PC-3 (cell line): Measurements from ENCODE around the gene RAP1GAP. TPM values are rescaled to one million over a fixed set of nuclear protein-coding genes. Genes with fewer than 3 reads are reported as not detected.
"Not testable (repeated sequence)": the region's sequence is repeated elsewhere in the genome, so short reads cannot be mapped to it uniquely, and the experiment has no call there.

Experiments
- ATAC-seq: fragments of 200-7000 bp; cut with Tn5 transposase; 2 replicates; pipeline ENCODE4 v1.9.1; 2020; ENCODE audit warnings: mild to moderate bottlenecking, moderate library complexity
- BruUV-seq: library from RNA; stranded (reverse); fragments of 400-500 nt; replicated peaks from 2 replicates; lab custom pipeline; 2021; lab: Mats Ljungman, UMichigan
- CTCF ChIA-PET: fragments of 300-600 bp; sonication (Branson Sonifier 250); formaldehyde crosslinking; loops from one replicate; lab custom pipeline; 2022; ENCODE audit warnings: antibody characterized with exemption; lab: Charles Lee
- POLR2A ChIA-PET: fragments of 300-600 bp; sonication (Branson Sonifier 250); formaldehyde crosslinking; loops from one replicate; lab custom pipeline; 2022; ENCODE audit warnings: antibody characterized with exemption; ENCODE audit not compliant: unreplicated experiment; lab: Charles Lee
- DNase-seq: peaks from one replicate; pipeline ENCODE4 v3.0.0-alpha.2; 2015
- H2AFZ ChIP-seq: fragments of 300-600 bp; sonication (generic); 2 replicates; pipeline ENCODE4 v1.6.0; 2016; ENCODE audit warnings: antibody characterized with exemption, low read length
- H3F3A ChIP-seq: fragments of 300-600 bp; sonication (generic); one replicate; pipeline ENCODE4 v1.6.0; 2017; ENCODE audit warnings: antibody characterized with exemption, low read length, control low read depth, mild to moderate bottlenecking; ENCODE audit not compliant: unreplicated experiment
- H3K27ac ChIP-seq: fragments of 300-600 bp; sonication (generic); 2 replicates; pipeline ENCODE4 v1.5.1; 2016; ENCODE audit warnings: mild to moderate bottlenecking, low read length
- H3K27me3 ChIP-seq: fragments of 300-600 bp; sonication (generic); 2 replicates; pipeline ENCODE4 v1.6.1; 2016; ENCODE audit warnings: low read length, mixed read lengths
- H3K36me3 ChIP-seq: fragments of 300-600 bp; sonication (generic); 2 replicates; pipeline ENCODE4 v1.6.1; 2016; ENCODE audit warnings: low read depth, mixed run types, low read length, mixed read lengths
- H3K4me1 ChIP-seq: fragments of 300-600 bp; sonication (generic); 2 replicates; pipeline ENCODE4 v1.5.1; 2016; ENCODE audit warnings: low read length; ENCODE audit not compliant: insufficient read depth
- H3K4me2 ChIP-seq: fragments of 300-600 bp; sonication (generic); 2 replicates; pipeline ENCODE4 v1.6.0; 2016; ENCODE audit warnings: low read length
- H3K4me3 ChIP-seq: fragments of 300-600 bp; sonication (generic); 2 replicates; pipeline ENCODE4 v1.5.1; 2016; ENCODE audit warnings: mild to moderate bottlenecking, low read length, mixed read lengths
- H3K79me2 ChIP-seq: fragments of 300-600 bp; sonication (generic); 2 replicates; pipeline ENCODE4 v1.6.1; 2017; ENCODE audit warnings: low read length, mixed read lengths
- H3K9ac ChIP-seq: fragments of 300-600 bp; sonication (generic); 2 replicates; pipeline ENCODE4 v1.6.0; 2016; ENCODE audit warnings: mild to moderate bottlenecking, low read length
- H3K9me2 ChIP-seq: fragments of 300-600 bp; sonication (generic); replicated peaks from 2 replicates; pipeline ENCODE4 v1.6.1; 2016; ENCODE audit warnings: mixed run types, low read length, mixed read lengths
- H3K9me3 ChIP-seq: fragments of 300-600 bp; sonication (generic); 2 replicates; pipeline ENCODE4 v1.6.1; 2016; ENCODE audit warnings: low read length, mixed read lengths
- H4K20me1 ChIP-seq: fragments of 300-600 bp; sonication (generic); 2 replicates; pipeline ENCODE4 v1.6.1; 2016; ENCODE audit warnings: low read length, mixed read lengths
- EZH2 ChIP-seq: fragments of 300-600 bp; sonication (generic); IDR thresholded peaks from one replicate; pipeline ENCODE4 v1.6.1; 2017; ENCODE audit warnings: antibody characterized with exemption, mild to moderate bottlenecking, low read length; ENCODE audit not compliant: unreplicated experiment
- EZH2phosphoT487 ChIP-seq: fragments of 300-600 bp; sonication (generic); IDR thresholded peaks from 2 replicates; pipeline ENCODE4 v1.6.1; 2018; ENCODE audit warnings: mild to moderate bottlenecking, antibody characterized with exemption, low read length, borderline replicate concordance
- intact Hi-C: fragments of 100-400 bp; cut with micrococcal nuclease; formaldehyde crosslinking; loops from 2 replicates; pipeline ENCODE4 v1.9.0; 2023
- total RNA-seq: library from RNA; depleted of rRNA; stranded (reverse); fragments of >200 nt; gene quantifications from 2 replicates; pipeline ENCODE4 v1.2.3, GENCODE V29; 2014
- TF ChIP-seq, protein P1 (sequence below): fragments of 300-600 bp; sonication (generic); conservative IDR thresholded peaks from 2 replicates; pipeline ENCODE4 v1.5.1; 2017; ENCODE audit warnings: antibody characterized with exemption, low read depth, mild to moderate bottlenecking, low read length

Gene RAP1GAP
- total RNA-seq, 1 experiment from 2014 or later: 12.1 TPM

DNA sequence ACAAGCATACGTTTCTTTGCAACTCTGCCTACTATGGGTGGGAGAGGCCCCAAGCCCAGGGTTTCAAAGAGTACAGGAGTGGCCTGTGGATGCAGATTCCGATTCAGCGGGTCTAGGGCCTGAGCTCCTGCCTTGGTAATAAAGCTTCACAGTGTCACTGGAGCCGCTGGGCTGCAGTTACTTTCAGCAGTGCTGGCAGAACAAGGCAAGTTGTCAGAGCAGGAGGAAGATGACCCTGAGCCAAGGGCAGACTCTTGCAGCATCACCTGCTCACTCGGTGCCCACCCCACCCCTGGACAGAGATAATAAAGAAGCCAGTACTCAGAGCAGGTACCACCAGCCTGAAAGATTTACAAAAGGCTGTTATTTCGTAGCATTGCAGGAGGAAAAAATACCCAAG is 8.0 kb upstream of the RAP1GAP start:
- no peak overlapping the region for H2AFZ ChIP-seq
- no peak for DNase-seq
- H3K9me3 ChIP-seq: no peaks in the 10 kb centered on the region
- H3K4me3 ChIP-seq: no peak overlapping the region
- no peak for TF ChIP-seq EZH2phosphoT487
- TF ChIP-seq, protein P1, sequence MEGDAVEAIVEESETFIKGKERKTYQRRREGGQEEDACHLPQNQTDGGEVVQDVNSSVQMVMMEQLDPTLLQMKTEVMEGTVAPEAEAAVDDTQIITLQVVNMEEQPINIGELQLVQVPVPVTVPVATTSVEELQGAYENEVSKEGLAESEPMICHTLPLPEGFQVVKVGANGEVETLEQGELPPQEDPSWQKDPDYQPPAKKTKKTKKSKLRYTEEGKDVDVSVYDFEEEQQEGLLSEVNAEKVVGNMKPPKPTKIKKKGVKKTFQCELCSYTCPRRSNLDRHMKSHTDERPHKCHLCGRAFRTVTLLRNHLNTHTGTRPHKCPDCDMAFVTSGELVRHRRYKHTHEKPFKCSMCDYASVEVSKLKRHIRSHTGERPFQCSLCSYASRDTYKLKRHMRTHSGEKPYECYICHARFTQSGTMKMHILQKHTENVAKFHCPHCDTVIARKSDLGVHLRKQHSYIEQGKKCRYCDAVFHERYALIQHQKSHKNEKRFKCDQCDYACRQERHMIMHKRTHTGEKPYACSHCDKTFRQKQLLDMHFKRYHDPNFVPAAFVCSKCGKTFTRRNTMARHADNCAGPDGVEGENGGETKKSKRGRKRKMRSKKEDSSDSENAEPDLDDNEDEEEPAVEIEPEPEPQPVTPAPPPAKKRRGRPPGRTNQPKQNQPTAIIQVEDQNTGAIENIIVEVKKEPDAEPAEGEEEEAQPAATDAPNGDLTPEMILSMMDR: no peak
- no peak for TF ChIP-seq EZH2
- H3F3A ChIP-seq: no peaks in the 10 kb centered on the region
- peak overlapping the region; percentile 56; the same call in 1 of the 2 replicates for H3K4me2 ChIP-seq
- ATAC-seq: no peak
- ChIA-PET CTCF (no interaction called here), POLR2A (no interaction called here)
- BruUV-seq: no TSS peak
- no peaks in the 10 kb centered on the region for H4K20me1 ChIP-seq
- intact Hi-C loops: no loop called here
- peaks cover 3% of the 10 kb centered on the region; the same call in 1 of the 2 replicates for H3K36me3 ChIP-seq
- H3K4me1 ChIP-seq: peaks cover 23% of the 10 kb centered on the region
- H3K9me2 ChIP-seq: no peaks in the 10 kb centered on the region
- no peaks in the 10 kb centered on the region for H3K27me3 ChIP-seq
- H3K79me2 ChIP-seq: no peaks in the 10 kb centered on the region
- no peak overlapping the region for H3K27ac ChIP-seq
- no peak overlapping the region for H3K9ac ChIP-seq

DNA sequence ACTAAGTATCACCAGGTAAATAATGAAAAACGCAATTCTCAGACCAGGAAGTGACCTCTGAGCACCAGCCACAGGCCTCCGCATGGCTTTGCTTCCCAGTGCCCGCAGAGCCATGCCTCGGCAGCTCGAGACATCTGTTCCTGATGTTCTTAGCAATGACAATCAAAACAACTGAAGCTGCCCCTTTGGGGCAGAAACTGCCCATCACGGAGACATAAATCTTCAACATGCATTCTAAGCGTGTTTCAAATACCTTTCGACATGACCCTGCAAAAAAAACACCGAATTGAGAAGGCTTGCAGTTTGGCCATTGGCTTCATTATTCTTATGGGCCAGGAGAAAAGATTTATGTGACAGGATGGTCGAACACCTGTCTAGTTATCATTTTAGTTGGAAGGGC is 5.8 kb upstream of the RAP1GAP start:
- POLR2A ChIA-PET: no interaction called here
- intact Hi-C loops: no loop called here
- no peak for DNase-seq

DNA sequence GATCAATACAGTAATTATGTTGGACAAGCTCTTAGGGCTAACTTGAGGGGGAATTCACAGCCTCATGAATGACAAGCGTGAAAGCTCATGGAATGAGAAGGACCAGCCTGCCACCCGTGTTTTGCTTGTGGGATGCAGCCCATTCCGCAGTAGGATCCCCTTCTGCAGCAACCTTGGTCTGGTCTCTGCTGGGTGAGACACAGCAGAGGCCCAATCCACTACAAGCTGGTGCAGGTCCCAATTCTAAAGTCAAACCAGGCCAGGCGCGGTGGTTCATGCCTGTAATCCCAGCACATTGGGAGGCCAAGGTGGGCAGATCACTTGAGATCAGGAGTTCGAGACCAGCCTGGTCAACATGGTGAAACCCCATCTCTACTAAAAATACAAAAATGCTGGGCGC is 4.7 kb upstream of the RAP1GAP start:
- H2AFZ ChIP-seq, intact Hi-C loops, H3K4me2 ChIP-seq, H3F3A ChIP-seq, POLR2A ChIA-PET, H3K79me2 ChIP-seq, BruUV-seq, H3K36me3 ChIP-seq, CTCF ChIA-PET, DNase-seq, H3K9me2 ChIP-seq, H3K27ac ChIP-seq, H3K9me3 ChIP-seq, ATAC-seq, H3K9ac ChIP-seq, H4K20me1 ChIP-seq, H3K4me3 ChIP-seq: not testable (repeated sequence)
- peaks cover 23% of the 10 kb centered on the region for H3K4me1 ChIP-seq
- H3K27me3 ChIP-seq: peaks cover 15% of the 10 kb centered on the region

More for the DNA sequence above, 5.8 kb upstream of the RAP1GAP start:
- H3K9ac ChIP-seq: no peak overlapping the region
- no peaks in the 10 kb centered on the region for H4K20me1 ChIP-seq
- H3K79me2 ChIP-seq: no peaks in the 10 kb centered on the region
- H3K27me3 ChIP-seq: peaks cover 4% of the 10 kb centered on the region; the same call in 1 of the 2 replicates
- no TSS peak for BruUV-seq
- no peak for TF ChIP-seq EZH2
- TF ChIP-seq EZH2phosphoT487: no peak
- TF ChIP-seq, protein P1: no peak
- no peaks in the 10 kb centered on the region for H3K36me3 ChIP-seq
- no peak overlapping the region for H3K27ac ChIP-seq
- no peaks in the 10 kb centered on the region for H3K9me2 ChIP-seq
- H3K4me3 ChIP-seq: no peak overlapping the region
- CTCF ChIA-PET: no interaction called here
- H2AFZ ChIP-seq: no peak overlapping the region
- no peak for ATAC-seq
- H3F3A ChIP-seq: no peaks in the 10 kb centered on the region
- H3K4me1 ChIP-seq: peaks cover 23% of the 10 kb centered on the region
- H3K4me2 ChIP-seq: no peak overlapping the region
- no peaks in the 10 kb centered on the region for H3K9me3 ChIP-seq
